Neural progenitor cell (in vitro differentiated cells): ENCODE measurements around the gene IL20RB. TPM values are rescaled to one million over a fixed set of nuclear protein-coding genes. Genes with fewer than 3 reads are reported as not detected.

ENCODE experiments used
- DNase-seq: peaks from one replicate; pipeline ENCODE4 v3.0.0-alpha.2; 2016; ENCODE audit warnings: low spot score
- H2AFZ ChIP-seq: fragments of 200-600 bp; sonication (generic); replicated peaks from 2 replicates; pipeline ENCODE4 v1.6.1; 2016; ENCODE audit warnings: antibody characterized with exemption
- H3F3A ChIP-seq: fragments of 200-600 bp; sonication (generic); 2 replicates; pipeline ENCODE4 v1.6.1; 2016; ENCODE audit warnings: antibody characterized with exemption, low read depth
- H3K27ac ChIP-seq: fragments of 200-600 bp; sonication (generic); 2 replicates; pipeline ENCODE4 v1.5.1; 2016; ENCODE audit warnings: mild to moderate bottlenecking
- H3K27me3 ChIP-seq: fragments of 200-600 bp; sonication (generic); 2 replicates; pipeline ENCODE4 v1.6.1; 2016; ENCODE audit warnings: mild to moderate bottlenecking, moderate library complexity
- H3K36me3 ChIP-seq: fragments of 200-600 bp; sonication (generic); 2 replicates; pipeline ENCODE4 v1.5.1; 2016
- H3K4me1 ChIP-seq: fragments of 200-600 bp; sonication (generic); 2 replicates; pipeline ENCODE4 v1.6.1; 2016; ENCODE audit warnings: mixed run types
- H3K4me2 ChIP-seq: fragments of 200-600 bp; sonication (generic); 2 replicates; pipeline ENCODE4 v1.6.1; 2016
- H3K4me3 ChIP-seq: fragments of 200-600 bp; sonication (generic); 2 replicates; pipeline ENCODE4 v1.5.1; 2016
- H3K79me2 ChIP-seq: fragments of 200-600 bp; sonication (generic); 2 replicates; pipeline ENCODE4 v1.6.1; 2016; ENCODE audit warnings: low read depth
- H3K9ac ChIP-seq: fragments of 200-600 bp; sonication (generic); 2 replicates; pipeline ENCODE4 v1.6.1; 2016
- H3K9me3 ChIP-seq: fragments of 200-600 bp; sonication (generic); 2 replicates; pipeline ENCODE4 v1.5.1; 2016; ENCODE audit warnings: low read depth
- H4K20me1 ChIP-seq: fragments of 200-600 bp; sonication (generic); 2 replicates; pipeline ENCODE4 v1.6.1; 2016; ENCODE audit warnings: low read depth
- H3K27ac Mint-ChIP-seq: 3 replicates; pipeline ENCODE4 v1.8.0; 2021; ENCODE audit warnings: mixed read lengths
- H3K27me3 Mint-ChIP-seq: 2 replicates; pipeline ENCODE4 v1.8.0; 2022; ENCODE audit warnings: low read depth, mild to moderate bottlenecking, inconsistent platforms, moderate library complexity, mixed read lengths; ENCODE audit not compliant: insufficient read depth
- H3K36me3 Mint-ChIP-seq: 3 replicates; pipeline ENCODE4 v1.8.0; 2021; ENCODE audit warnings: mixed read lengths
- H3K4me1 Mint-ChIP-seq: 3 replicates; pipeline ENCODE4 v1.8.0; 2021; ENCODE audit warnings: mixed read lengths
- H3K4me3 Mint-ChIP-seq: 3 replicates; pipeline ENCODE4 v1.8.0; 2021; ENCODE audit warnings: mild to moderate bottlenecking, moderate library complexity, mixed read lengths
- H3K9me3 Mint-ChIP-seq: 3 replicates; pipeline ENCODE4 v1.8.0; 2020; ENCODE audit warnings: mixed read lengths
- CTCF ChIP-seq: fragments of 200-600 bp; sonication (generic); IDR thresholded peaks from 2 replicates; pipeline ENCODE4 v1.5.1; 2017; ENCODE audit warnings: antibody characterized with exemption, mild to moderate bottlenecking
- EZH2 ChIP-seq: fragments of 200-600 bp; sonication (generic); IDR thresholded peaks from 2 replicates; pipeline ENCODE4 v1.6.1; 2017; ENCODE audit warnings: antibody characterized with exemption, mild to moderate bottlenecking, moderate library complexity
- EZH2phosphoT487 ChIP-seq: fragments of 200-600 bp; sonication (generic); IDR thresholded peaks from 2 replicates; pipeline ENCODE4 v1.6.1; 2017; ENCODE audit warnings: antibody characterized with exemption
- total RNA-seq: library from RNA; depleted of rRNA; stranded (reverse); fragments of >200 nt; gene quantifications from 2 replicates; pipeline ENCODE4 v1.2.3, GENCODE V29; 2015; ENCODE audit warnings: low replicate concordance

The IL20RB gene
- total RNA-seq, 1 donor from 2014 or later = 2.5 TPM

GRCh38 chr3:136937175-136937574 is 20.6 kb upstream of the IL20RB start:
- Histone ChIP-seq H2AFZ (no peak overlapping the region), H3K4me2 (no peak overlapping the region), H4K20me1 (no peaks in the 10 kb centered on the region), H3K9ac (no peak overlapping the region), H3K79me2 (peaks cover 48% of the 10 kb centered on the region), H3K27ac (no peak overlapping the region), H3K9me3 (no peaks in the 10 kb centered on the region), H3K4me3 (no peak overlapping the region), H3F3A (no peaks in the 10 kb centered on the region), H3K27me3 (no peaks in the 10 kb centered on the region), H3K4me1 (peaks cover 1% of the 10 kb centered on the region), H3K36me3 (no peaks in the 10 kb centered on the region)
- Mint-ChIP-seq H3K4me1 (no peaks in the 10 kb centered on the region), H3K4me3 (no peak overlapping the region), H3K27me3 (no peaks in the 10 kb centered on the region), H3K9me3 (peaks cover 26% of the 10 kb centered on the region), H3K36me3 (peaks cover 42% of the 10 kb centered on the region), H3K27ac (no peak overlapping the region)
- no peak for DNase-seq
- no peak for TF ChIP-seq EZH2phosphoT487
- TF ChIP-seq CTCF = no peak
- no peak for TF ChIP-seq EZH2

GRCh38 chr3:136937851-136938250 is 19.9 kb upstream of the IL20RB start:
- peaks cover 5% of the 10 kb centered on the region for H4K20me1 ChIP-seq
- no peaks in the 10 kb centered on the region for H3K27me3 ChIP-seq
- peaks cover 54% of the 10 kb centered on the region for H3K79me2 ChIP-seq
- no peak overlapping the region for H2AFZ ChIP-seq
- Mint-ChIP-seq H3K4me3 (no peak overlapping the region), H3K27me3 (no peaks in the 10 kb centered on the region), H3K27ac (no peak overlapping the region), H3K9me3 (peaks cover 26% of the 10 kb centered on the region), H3K4me1 (no peaks in the 10 kb centered on the region), H3K36me3 (peaks cover 42% of the 10 kb centered on the region)
- no peaks in the 10 kb centered on the region for H3F3A ChIP-seq
- H3K4me1 ChIP-seq = peaks cover 8% of the 10 kb centered on the region
- no peaks in the 10 kb centered on the region for H3K9me3 ChIP-seq
- no peak overlapping the region for H3K4me3 ChIP-seq
- no peak for DNase-seq
- H3K36me3 ChIP-seq = no peaks in the 10 kb centered on the region
- H3K9ac ChIP-seq = no peak overlapping the region
- H3K27ac ChIP-seq = no peak overlapping the region
- TF ChIP-seq CTCF (no peak), EZH2phosphoT487 (no peak), EZH2 (no peak)
- H3K4me2 ChIP-seq = no peak overlapping the region

DNA sequence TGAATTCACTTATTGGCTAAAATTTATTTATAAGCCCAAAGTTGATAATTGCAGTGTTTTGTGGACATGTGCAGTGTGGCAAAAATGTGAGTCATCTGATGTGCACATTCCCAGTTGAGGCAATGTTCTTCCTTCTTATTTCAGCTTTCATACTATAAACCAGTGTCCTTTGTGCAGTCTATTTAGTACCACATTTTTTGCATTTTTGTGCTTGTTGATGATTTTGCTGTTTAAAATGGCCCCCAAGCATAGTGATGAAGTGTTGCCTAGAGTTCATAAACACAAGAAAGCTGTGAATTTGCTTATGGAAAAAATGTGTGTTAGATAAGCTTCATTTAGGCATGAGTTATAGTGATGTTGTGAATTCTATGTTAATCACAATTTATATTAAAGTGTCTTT is 19.4 kb upstream of the IL20RB start:
- Histone ChIP-seq H3K4me1 (peaks cover 11% of the 10 kb centered on the region), H3K79me2 (peaks cover 54% of the 10 kb centered on the region), H3K27me3 (no peaks in the 10 kb centered on the region), H3K9ac (no peak overlapping the region), H3F3A (no peaks in the 10 kb centered on the region), H3K4me2 (no peak overlapping the region), H3K9me3 (no peaks in the 10 kb centered on the region), H2AFZ (no peak overlapping the region), H4K20me1 (peaks cover 8% of the 10 kb centered on the region), H3K4me3 (no peak overlapping the region), H3K36me3 (no peaks in the 10 kb centered on the region), H3K27ac (no peak overlapping the region)
- DNase-seq = no peak
- Mint-ChIP-seq H3K9me3 (peaks cover 26% of the 10 kb centered on the region), H3K4me1 (no peaks in the 10 kb centered on the region), H3K4me3 (no peak overlapping the region), H3K27ac (no peak overlapping the region), H3K36me3 (peaks cover 42% of the 10 kb centered on the region), H3K27me3 (no peaks in the 10 kb centered on the region)
- no peak for TF ChIP-seq CTCF
- TF ChIP-seq EZH2phosphoT487 = no peak
- no peak for TF ChIP-seq EZH2
